H9 (cell line): ENCODE data around the gene PCSK6. TPM values are rescaled to one million over a fixed set of nuclear protein-coding genes. Genes with fewer than 3 reads are reported as not detected.
A peak's percentile ranks its signal among the peaks of the same experiment; 100 is the strongest.

Experiments
- DNase-seq: peaks from one replicate; pipeline ENCODE4 v3.0.0-alpha.2; 2017
- H2AFZ ChIP-seq: one replicate; pipeline ENCODE4 v1.6.1; 2013; ENCODE audit warnings: mild to moderate bottlenecking, low read length, control low read depth, moderate library complexity
- H2AK5ac ChIP-seq: 2 replicates; pipeline ENCODE4 v1.6.1; 2013; ENCODE audit warnings: low read length, control low read depth, mixed read lengths; ENCODE audit not compliant: insufficient read length
- H2BK120ac ChIP-seq: one replicate; pipeline ENCODE4 v1.6.1; 2013; ENCODE audit warnings: low read depth, mild to moderate bottlenecking, low read length, control low read depth, inconsistent platforms; ENCODE audit not compliant: poor library complexity, severe bottlenecking
- H2BK12ac ChIP-seq: 2 replicates; pipeline ENCODE4 v1.6.1; 2013; ENCODE audit warnings: low read length, control low read depth, mixed read lengths, low read depth; ENCODE audit not compliant: insufficient read length
- H2BK15ac ChIP-seq: 2 replicates; pipeline ENCODE4 v1.6.1; 2013; ENCODE audit warnings: low read depth, low read length, control low read depth
- H2BK20ac ChIP-seq: one replicate; pipeline ENCODE4 v1.6.1; 2013; ENCODE audit warnings: low read depth, mild to moderate bottlenecking, low read length, control low read depth, inconsistent platforms; ENCODE audit not compliant: poor library complexity, severe bottlenecking
- H2BK5ac ChIP-seq: 2 replicates; pipeline ENCODE4 v1.6.1; 2013; ENCODE audit warnings: low read length, control low read depth, mixed read lengths; ENCODE audit not compliant: insufficient read length
- H3K14ac ChIP-seq: 2 replicates; pipeline ENCODE4 v1.6.1; 2013; ENCODE audit warnings: low read length, control low read depth; ENCODE audit not compliant: insufficient read depth
- H3K18ac ChIP-seq: 2 replicates; pipeline ENCODE4 v1.6.1; 2013; ENCODE audit warnings: low read depth, mild to moderate bottlenecking, mixed read lengths, low read length, control low read depth; ENCODE audit not compliant: insufficient read length
- H3K23ac ChIP-seq: 2 replicates; pipeline ENCODE4 v1.6.1; 2013; ENCODE audit warnings: low read length, control low read depth, mixed read lengths, low read depth; ENCODE audit not compliant: insufficient read length
- H3K23me2 ChIP-seq: 2 replicates; pipeline ENCODE4 v1.6.1; 2013; ENCODE audit warnings: low read depth, mild to moderate bottlenecking, mixed read lengths, low read length, control low read depth; ENCODE audit not compliant: insufficient read length, poor library complexity, severe bottlenecking
- H3K27ac ChIP-seq: 2 replicates; pipeline ENCODE4 v1.5.1; 2013; ENCODE audit warnings: low read length, control low read depth, mixed read lengths, low read depth; ENCODE audit not compliant: insufficient read length
- H3K27me3 ChIP-seq: 2 replicates; pipeline ENCODE4 v1.6.1; 2013; ENCODE audit warnings: low read length, control low read depth, inconsistent platforms; ENCODE audit not compliant: insufficient read depth
- H3K4ac ChIP-seq: 2 replicates; pipeline ENCODE4 v1.6.1; 2013; ENCODE audit warnings: low read depth, mild to moderate bottlenecking, control low read depth, inconsistent platforms, low read length, moderate library complexity
- H3K4me1 ChIP-seq: 2 replicates; pipeline ENCODE4 v1.6.1; 2013; ENCODE audit warnings: low read length, control low read depth, inconsistent platforms; ENCODE audit not compliant: insufficient read depth
- H3K4me2 ChIP-seq: 2 replicates; pipeline ENCODE4 v1.6.1; 2013; ENCODE audit warnings: low read length, control low read depth, mixed read lengths; ENCODE audit not compliant: insufficient read length, insufficient read depth
- H3K56ac ChIP-seq: 2 replicates; pipeline ENCODE4 v1.6.1; 2013; ENCODE audit warnings: low read depth, mild to moderate bottlenecking, mixed read lengths, low read length, control low read depth; ENCODE audit not compliant: insufficient read length
- H3K79me1 ChIP-seq: 2 replicates; pipeline ENCODE4 v1.6.1; 2013; ENCODE audit warnings: low read depth, mild to moderate bottlenecking, moderate library complexity, low read length, control low read depth, inconsistent platforms; ENCODE audit not compliant: insufficient read depth, poor library complexity, severe bottlenecking
- H3K79me2 ChIP-seq: 2 replicates; pipeline ENCODE4 v1.6.1; 2013; ENCODE audit warnings: low read length, control low read depth, inconsistent platforms; ENCODE audit not compliant: insufficient read depth
- H3K9ac ChIP-seq: 2 replicates; pipeline ENCODE4 v1.6.1; 2013; ENCODE audit warnings: low read length, control low read depth, mixed read lengths; ENCODE audit not compliant: insufficient read length; ENCODE audit errors: extremely low read depth
- H3K9me3 ChIP-seq: one replicate; pipeline ENCODE4 v1.6.1; 2013; ENCODE audit warnings: low read depth, low read length, inconsistent platforms; ENCODE audit not compliant: control insufficient read depth
- H3T11ph ChIP-seq: one replicate; pipeline ENCODE4 v1.6.1; 2013; ENCODE audit warnings: mild to moderate bottlenecking, low read length, control low read depth, inconsistent platforms
- H4K20me1 ChIP-seq: one replicate; pipeline ENCODE4 v1.6.1; 2013; ENCODE audit not compliant: control insufficient read depth, insufficient read length, insufficient read depth
- H4K5ac ChIP-seq: 2 replicates; pipeline ENCODE4 v1.6.1; 2013; ENCODE audit warnings: low read depth, mild to moderate bottlenecking, mixed read lengths, low read length, control low read depth; ENCODE audit not compliant: insufficient read length
- H4K8ac ChIP-seq: replicated peaks from 2 replicates; pipeline ENCODE4 v1.6.1; 2013; ENCODE audit warnings: low read length, control low read depth, mixed read lengths, low read depth; ENCODE audit not compliant: insufficient read length
- H4K91ac ChIP-seq: 2 replicates; pipeline ENCODE4 v1.6.1; 2013; ENCODE audit warnings: low read depth, mild to moderate bottlenecking, moderate library complexity, mixed read lengths, low read length, control low read depth; ENCODE audit not compliant: insufficient read length
- H3K27ac Mint-ChIP-seq, 3 experiments: 2 replicates in 2 of 3; 3 replicates in 1 of 3; pipeline ENCODE4 v1.8.0; 2020 to 2021; ENCODE audit warnings: mixed read lengths in 3 of 3, mild to moderate bottlenecking in 1 of 3, moderate library complexity in 1 of 3
- H3K27me3 Mint-ChIP-seq: 2 replicates; pipeline ENCODE4 v1.8.0; 2021; ENCODE audit warnings: low read depth, mild to moderate bottlenecking, moderate library complexity, mixed read lengths
- H3K36me3 Mint-ChIP-seq, 3 experiments: 2 replicates in 2 of 3; 3 replicates in 1 of 3; pipeline ENCODE4 v1.8.0; 2020 to 2021; ENCODE audit warnings: low read depth in 3 of 3, mixed read lengths in 3 of 3; ENCODE audit not compliant: insufficient read depth in 1 of 3
- H3K4me1 Mint-ChIP-seq, 2 experiments: 2 replicates each; pipeline ENCODE4 v1.8.0; 2020; ENCODE audit warnings: mixed read lengths in 2 of 2
- H3K4me3 Mint-ChIP-seq, 2 experiments: 2 replicates in 1 of 2; 3 replicates in 1 of 2; pipeline ENCODE4 v1.8.0; 2020 to 2021; ENCODE audit warnings: mild to moderate bottlenecking in 2 of 2, mixed read lengths in 2 of 2, moderate library complexity in 1 of 2
- H3K9me3 Mint-ChIP-seq, 2 experiments: 2 replicates in 1 of 2; 3 replicates in 1 of 2; pipeline ENCODE4 v1.8.0; 2020; ENCODE audit warnings: mild to moderate bottlenecking in 2 of 2, mixed read lengths in 2 of 2, moderate library complexity in 1 of 2
- WGBS: extraction: QIAGEN DNeasy Blood & Tissue Kit; methylation state at CpG from one replicate; pipeline ENCODE4 v1.1.7; 2013; ENCODE audit warnings: missing lambda C conversion rate, low lambda C conversion rate, mixed read lengths; ENCODE audit not compliant: insufficient read length; ENCODE audit errors: extremely low coverage; 5-methylcytosine and 5-hydroxymethylcytosine counted together
- total RNA-seq: library from RNA; stranded (reverse); gene quantifications from 2 replicates; pipeline ENCODE4 v1.2.1, GENCODE V29; 2021
- TF ChIP-seq, protein P1 (sequence below): fragments of 200-600 bp; sonication (generic); conservative IDR thresholded peaks from 3 replicates; pipeline ENCODE4 v1.8.0; 2021; ENCODE audit warnings: antibody characterized with exemption, mild to moderate bottlenecking

Gene PCSK6
- total RNA-seq, 1 experiment from 2014 or later = 4.0 TPM

DNA sequence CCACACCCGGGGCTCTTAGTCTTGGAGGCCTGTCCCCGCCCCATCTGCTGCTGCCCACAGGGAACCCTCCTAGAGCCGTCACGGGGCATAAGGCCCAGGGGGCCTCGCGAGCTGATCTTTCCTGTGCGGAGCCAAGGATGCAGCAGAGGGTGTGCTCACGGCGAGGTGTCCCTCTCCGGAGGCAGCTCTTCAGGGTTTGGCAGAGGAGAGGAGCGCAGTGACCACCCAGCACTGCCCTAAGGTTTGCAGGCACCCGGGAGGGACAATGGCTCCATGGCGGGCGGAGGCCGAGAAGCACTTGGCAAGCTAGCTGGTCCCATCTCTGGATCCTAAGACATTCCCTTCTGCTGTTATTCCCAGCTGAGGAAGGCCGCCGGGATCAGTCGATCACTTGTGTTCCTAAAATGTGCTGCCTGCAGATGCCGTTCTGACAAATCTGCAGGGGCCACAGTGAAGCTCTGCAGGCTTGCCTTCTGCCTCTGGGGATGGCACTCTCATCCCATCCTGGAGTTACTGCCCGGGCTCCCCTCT is 47.4 kb upstream of the PCSK6 start:
- DNase-seq = peak; percentile 28
- Histone ChIP-seq H2AFZ (no peak overlapping the region), H2BK5ac (no peak overlapping the region), H3K18ac (no peak overlapping the region), H3K27ac (no peak overlapping the region), H3K4me2 (no peak overlapping the region), H2BK120ac (no peak overlapping the region), H4K91ac (no peak overlapping the region), H4K5ac (no peak overlapping the region), H3K23me2 (no peaks in the 10 kb centered on the region), H3K56ac (no peak overlapping the region), H3K4ac (no peak overlapping the region), H3K9me3 (no peaks in the 10 kb centered on the region), H2BK15ac (no peak overlapping the region), H3T11ph (no peak overlapping the region), H3K14ac (no peak overlapping the region), H3K27me3 (no peaks in the 10 kb centered on the region), H4K8ac (no peak overlapping the region), H4K20me1 (no peaks in the 10 kb centered on the region), H3K79me2 (no peaks in the 10 kb centered on the region), H2AK5ac (no peak overlapping the region), H3K79me1 (no peaks in the 10 kb centered on the region), H2BK20ac (no peak overlapping the region), H3K9ac (no peak overlapping the region), H3K4me1 (no peaks in the 10 kb centered on the region), H2BK12ac (no peak overlapping the region), H3K23ac (no peak overlapping the region)
- Mint-ChIP-seq H3K36me3 (no peaks in the 10 kb centered on the region; a peak in 1 of 7 replicates), H3K4me1 (0 out of 4 replicates have a peak, but pooled peaks cover 0 to 4% of the 10 kb centered on the region in 2 experiments), H3K27ac (no peak overlapping the region), H3K27me3 (peaks cover 8% of the 10 kb centered on the region), H3K9me3 (peaks cover 0 to 2% of the 10 kb centered on the region in 2 experiments; a peak in 1 of 5 replicates), H3K4me3 (no peak overlapping the region)
- WGBS = no CpG with 5 or more reads among the region's 20 CpGs
- TF ChIP-seq, protein P1, sequence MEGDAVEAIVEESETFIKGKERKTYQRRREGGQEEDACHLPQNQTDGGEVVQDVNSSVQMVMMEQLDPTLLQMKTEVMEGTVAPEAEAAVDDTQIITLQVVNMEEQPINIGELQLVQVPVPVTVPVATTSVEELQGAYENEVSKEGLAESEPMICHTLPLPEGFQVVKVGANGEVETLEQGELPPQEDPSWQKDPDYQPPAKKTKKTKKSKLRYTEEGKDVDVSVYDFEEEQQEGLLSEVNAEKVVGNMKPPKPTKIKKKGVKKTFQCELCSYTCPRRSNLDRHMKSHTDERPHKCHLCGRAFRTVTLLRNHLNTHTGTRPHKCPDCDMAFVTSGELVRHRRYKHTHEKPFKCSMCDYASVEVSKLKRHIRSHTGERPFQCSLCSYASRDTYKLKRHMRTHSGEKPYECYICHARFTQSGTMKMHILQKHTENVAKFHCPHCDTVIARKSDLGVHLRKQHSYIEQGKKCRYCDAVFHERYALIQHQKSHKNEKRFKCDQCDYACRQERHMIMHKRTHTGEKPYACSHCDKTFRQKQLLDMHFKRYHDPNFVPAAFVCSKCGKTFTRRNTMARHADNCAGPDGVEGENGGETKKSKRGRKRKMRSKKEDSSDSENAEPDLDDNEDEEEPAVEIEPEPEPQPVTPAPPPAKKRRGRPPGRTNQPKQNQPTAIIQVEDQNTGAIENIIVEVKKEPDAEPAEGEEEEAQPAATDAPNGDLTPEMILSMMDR = no peak
